SK-N-SH (cell line): ENCODE results near the gene GPRC5C. TPM values are rescaled to one million over a fixed set of nuclear protein-coding genes. Genes with fewer than 3 reads are reported as not detected.

Experiments
- CTCF ChIA-PET: fragments of 300-600, 350-600 bp; formaldehyde crosslinking; extraction: SDS; loops from one replicate; lab custom pipeline; 2021; lab: Yijun Ruan, JAX
- POLR2A ChIA-PET: fragments of 350-600 bp; sonication (Branson Sonifier 250); formaldehyde crosslinking; extraction: SDS; loops from one replicate; lab custom pipeline; 2020; ENCODE audit warnings: antibody characterized with exemption, inconsistent platforms; lab: Yijun Ruan, JAX
- DNase-seq: peaks from one replicate; pipeline ENCODE4 v3.0.0; 2012
- H2AFZ ChIP-seq: fragments of 200-600 bp; sonication (generic); 2 replicates; pipeline ENCODE4 v1.8.1; 2016; ENCODE audit warnings: antibody characterized with exemption, mild to moderate bottlenecking, low read depth
- H3F3A ChIP-seq: fragments of 200-600 bp; sonication (generic); replicated peaks from 2 replicates; pipeline ENCODE3; 2016; ENCODE audit warnings: antibody characterized with exemption, mild to moderate bottlenecking; ENCODE audit not compliant: insufficient read depth
- H3K27ac ChIP-seq, 2 experiments: fragments of 200-500 bp in 1 of 2; fragments of 200-600 bp in 1 of 2; sonication (Bioruptor generic) in 1 of 2; sonication (generic), shearing (Covaris generic) in 1 of 2; 2 replicates each; pipeline versions ENCODE4 v1.5.1 to v1.6.1; 2014 to 2016; ENCODE audit warnings: low read depth in 2 of 2, inconsistent platforms in 1 of 2, low read length in 1 of 2, mild to moderate bottlenecking in 1 of 2, mixed read lengths in 1 of 2
- H3K27me3 ChIP-seq: fragments of 200-600 bp; sonication (generic), shearing (Covaris generic); 2 replicates; pipeline ENCODE4 v1.6.1; 2016; ENCODE audit warnings: mixed run types; ENCODE audit not compliant: insufficient read depth
- H3K36me3 ChIP-seq, 2 experiments: fragments of 200-500 bp in 1 of 2; fragments of 200-600 bp in 1 of 2; sonication (Bioruptor generic) in 1 of 2; sonication (generic) in 1 of 2; replicated peaks in 1 of 2; 2 replicates each; pipeline versions ENCODE3 to v1.5.1; 2014 to 2016; ENCODE audit warnings: low read length in 1 of 2, mild to moderate bottlenecking in 1 of 2; ENCODE audit not compliant: insufficient read depth in 2 of 2, control insufficient read depth in 1 of 2
- H3K4me1 ChIP-seq, 2 experiments: fragments of 200-500 bp in 1 of 2; fragments of 200-600 bp in 1 of 2; sonication (Bioruptor generic) in 1 of 2; sonication (generic), shearing (Covaris generic) in 1 of 2; 2 replicates each; pipeline versions ENCODE4 v1.5.1 to v1.6.1; 2014 to 2016; ENCODE audit warnings: low read depth in 1 of 2, low read length in 1 of 2, mixed run types in 1 of 2; ENCODE audit not compliant: insufficient read depth in 2 of 2, control insufficient read depth in 1 of 2
- H3K4me2 ChIP-seq: fragments of 200-600 bp; sonication (generic), shearing (Covaris generic); 2 replicates; pipeline ENCODE4 v1.6.1; 2017; ENCODE audit warnings: mixed run types
- H3K4me3 ChIP-seq, 2 experiments: fragments of 200-500 bp in 1 of 2; fragments of 200-600 bp in 1 of 2; sonication (Bioruptor generic) in 1 of 2; sonication (generic), shearing (Covaris generic) in 1 of 2; 2 replicates each; pipeline versions ENCODE4 v1.5.1 to v1.8.1; 2014 to 2016; ENCODE audit warnings: low read depth in 2 of 2, inconsistent platforms in 1 of 2, low read length in 1 of 2, mild to moderate bottlenecking in 1 of 2, mixed read lengths in 1 of 2, moderate library complexity in 1 of 2
- H3K79me2 ChIP-seq: fragments of 200-600 bp; sonication (generic); 2 replicates; pipeline ENCODE4 v1.8.1; 2017; ENCODE audit warnings: mild to moderate bottlenecking; ENCODE audit not compliant: insufficient read depth
- H3K9ac ChIP-seq: fragments of 200-600 bp; sonication (generic); 2 replicates; pipeline ENCODE4 v1.6.1; 2017; ENCODE audit warnings: mixed run types
- H3K9me2 ChIP-seq: fragments of 200-600 bp; sonication (generic); 2 replicates; pipeline ENCODE4 v1.6.1; 2017; ENCODE audit warnings: mixed run types
- H3K9me3 ChIP-seq: fragments of 200-600 bp; sonication (generic); 2 replicates; pipeline ENCODE4 v1.6.1; 2017; ENCODE audit warnings: mixed run types, mild to moderate bottlenecking, moderate library complexity
- H4K20me1 ChIP-seq: fragments of 200-600 bp; sonication (generic); 2 replicates; pipeline ENCODE4 v1.6.1; 2017; ENCODE audit warnings: mild to moderate bottlenecking, mixed run types; ENCODE audit not compliant: insufficient read depth
- EP300 ChIP-seq, 2 experiments: IDR thresholded peaks; 2 replicates each; pipeline versions ENCODE4 v1.4.0 to v1.6.1; 2012; ENCODE audit warnings: borderline replicate concordance in 1 of 2, low read depth in 1 of 2, low read length in 1 of 2
- FOXM1 ChIP-seq: IDR thresholded peaks from 2 replicates; pipeline ENCODE4 v1.4.0; 2012; ENCODE audit warnings: low read depth, mild to moderate bottlenecking
- IRF3 ChIP-seq: fragments of 150-350 bp; IDR thresholded peaks from 2 replicates; pipeline ENCODE4 v1.6.1; 2016; ENCODE audit warnings: mild to moderate bottlenecking, low read depth, low read length
- JUND ChIP-seq: IDR thresholded peaks from 2 replicates; pipeline ENCODE4 v1.4.0; 2012
- MEF2A ChIP-seq: IDR thresholded peaks from 2 replicates; pipeline ENCODE4 v1.4.0; 2012; ENCODE audit warnings: low read depth, borderline replicate concordance
- MXI1 ChIP-seq: IDR thresholded peaks from 2 replicates; pipeline ENCODE4 v1.6.1; 2012; ENCODE audit warnings: mild to moderate bottlenecking, low read depth, low read length, improper control_type of control experiment
- RAD21 ChIP-seq: IDR thresholded peaks from 2 replicates; pipeline ENCODE4 v1.6.1; 2012; ENCODE audit warnings: mild to moderate bottlenecking, low read length
- RFX5 ChIP-seq: IDR thresholded peaks from 2 replicates; pipeline ENCODE4 v1.6.1; 2012; ENCODE audit warnings: mild to moderate bottlenecking, improper control_type of control experiment, low read length
- WGBS: methylation state at CpG from one replicate; pipeline ENCODE4 v1.1.6; 2017; ENCODE audit warnings: low lambda C conversion rate; 5-methylcytosine and 5-hydroxymethylcytosine counted together
- polyA plus RNA-seq, 3 experiments: library from polyadenylated mRNA; depleted of rRNA; stranded (reverse); fragments of >200 nt; gene quantifications; 2 replicates each; pipeline ENCODE4 v1.2.3, GENCODE V29; 2012

GPRC5C gene
- polyA plus RNA-seq, 1 of the 3 experiments (the other 2 are of a cell fraction): not detected

GRCh38 chr17:74454197-74455024 is 22.5 kb downstream of the GPRC5C start:
- no peaks in the 10 kb centered on the region for H3F3A ChIP-seq
- no peaks in the 10 kb centered on the region for H3K9me2 ChIP-seq
- no peaks in the 10 kb centered on the region for H3K79me2 ChIP-seq
- no peaks in the 10 kb centered on the region for H3K36me3 ChIP-seq
- no peaks in the 10 kb centered on the region for H4K20me1 ChIP-seq
- POLR2A ChIA-PET: interaction anchor here (0.5 to 1.7 kb wide), 9 partner anchors 9 to 241 kb away, joined by 3 to 8 read pairs (median 3); partner anchors contain the start of gene TTYH2
- peak overlapping the region; percentile 66 for H2AFZ ChIP-seq
- peak overlapping the region in 1 of 2 experiments; percentile 42; a peak in 2 of 4 replicates for H3K4me3 ChIP-seq
- H3K27me3 ChIP-seq: no peaks in the 10 kb centered on the region
- H3K4me2 ChIP-seq: peak overlapping the region; percentile 62
- no peak for DNase-seq
- CTCF ChIA-PET: interaction anchor here (0.9 to 8.3 kb wide), 16 partner anchors 11 to 255 kb away, joined by 3 to 122 read pairs (median 4); partner anchors contain the start of genes BTBD17 and TTYH2
- H3K9ac ChIP-seq: no peak overlapping the region
- H3K27ac ChIP-seq: peak overlapping the region in 1 of 2 experiments; percentile 47; a peak in 1 of 4 replicates
- H3K9me3 ChIP-seq: no peaks in the 10 kb centered on the region
- 11% methylated on average over 21 of the region's 40 CpGs for WGBS
- TF ChIP-seq MEF2A (no peak), EP300 (IDR thresholded peaks at IDR 0.05; ENCODE audit: borderline replicate concordance in 1 of 2, low read depth in 1 of 2, low read length in 1 of 2) (0 out of 4 replicates have a peak, but pooled peaks of 1 of the 2 experiments have one; percentile 8), MXI1 (no peak), RAD21 (0 out of 2 replicates have a peak, but pooled peaks have one; percentile 4)
- peaks cover 0 to 20% of the 10 kb centered on the region in 2 experiments; a peak in 2 of 4 replicates for H3K4me1 ChIP-seq

- ChIA-PET CTCF (interaction anchor here (1.0 to 8.3 kb wide), 13 partner anchors 11 to 241 kb away, joined by 3 to 122 read pairs (median 6); partner anchors contain the start of genes BTBD17 and TTYH2), POLR2A (interaction anchor here (0.5 to 1.7 kb wide), 5 partner anchors 10 to 76 kb away, joined by 3 to 8 read pairs (median 3); no protein-coding TSS in a partner anchor)
- no peak for DNase-seq
- Histone ChIP-seq H3K4me3 (no peak overlapping the region), H3K4me1 (peaks cover 0 to 20% of the 10 kb centered on the region in 2 experiments; a peak in 2 of 4 replicates), H2AFZ (no peak overlapping the region), H3K4me2 (no peak overlapping the region), H3K9me2 (no peaks in the 10 kb centered on the region), H3F3A (no peaks in the 10 kb centered on the region), H3K9ac (no peak overlapping the region), H3K79me2 (no peaks in the 10 kb centered on the region), H3K27ac (no peak overlapping the region), H3K9me3 (no peaks in the 10 kb centered on the region), H3K36me3 (no peaks in the 10 kb centered on the region), H3K27me3 (no peaks in the 10 kb centered on the region), H4K20me1 (no peaks in the 10 kb centered on the region)
- TF ChIP-seq IRF3: no peak
- no peak for TF ChIP-seq JUND
- no peak for TF ChIP-seq FOXM1
- no peak for TF ChIP-seq RFX5
- 59% methylated on average over 15 of the region's 15 CpGs for WGBS
Observed at GRCh38 chr17:74455025-74455545, 23.2 kb downstream of the GPRC5C start.
